KBM-7 (cell line): ENCODE results near the gene NLRP9.

Experiments
- DNase-seq: peaks from one replicate; pipeline ENCODE4 v3.0.0-alpha.2; 2015
- in situ Hi-C: fragments of 300-500 bp; cut with MboI; formaldehyde crosslinking; loops from 2 replicates; pipeline ENCODE4 v1.14.3; 2020; ENCODE audit warnings: low sequenced_read_pairs, low pct_unique_long_range_greater_than_20kb, mixed read lengths

NLRP9 gene

DNA sequence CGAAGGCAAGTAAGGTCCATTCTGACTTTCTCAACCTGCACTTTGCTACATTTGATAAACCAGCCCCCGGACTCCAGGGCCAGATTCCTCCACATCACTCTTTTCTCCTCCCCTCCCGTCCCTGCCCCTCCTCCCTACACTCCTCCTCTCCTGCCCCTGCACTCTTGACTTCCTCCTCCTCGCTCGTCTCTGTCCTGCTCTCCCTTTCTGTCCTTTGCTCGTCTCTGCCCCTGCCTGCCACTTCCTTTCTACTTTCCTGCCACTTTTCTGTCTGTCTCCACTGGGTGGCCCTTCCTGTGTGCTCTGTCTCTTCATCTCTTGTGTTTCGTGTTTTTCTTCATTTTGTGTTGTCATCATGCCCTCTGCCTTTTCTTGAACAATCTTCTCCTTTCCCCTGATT is 76.4 kb downstream of the NLRP9 start:
- in situ Hi-C loops, result no loop called here
- no peak for DNase-seq

- DNase-seq, result no peak
- in situ Hi-C loops, result no loop called here
Measured at GRCh38 chr19:55660991-55661390, 77.2 kb downstream of the NLRP9 start.

- in situ Hi-C loops, result no loop called here
- DNase-seq, result no peak
Measured at GRCh38 chr19:55660404-55660803, 77.8 kb downstream of the NLRP9 start.

GRCh38 chr19:55659822-55660221 is 78.4 kb downstream of the NLRP9 start:
- in situ Hi-C loops, result no loop called here
- no peak for DNase-seq

DNA sequence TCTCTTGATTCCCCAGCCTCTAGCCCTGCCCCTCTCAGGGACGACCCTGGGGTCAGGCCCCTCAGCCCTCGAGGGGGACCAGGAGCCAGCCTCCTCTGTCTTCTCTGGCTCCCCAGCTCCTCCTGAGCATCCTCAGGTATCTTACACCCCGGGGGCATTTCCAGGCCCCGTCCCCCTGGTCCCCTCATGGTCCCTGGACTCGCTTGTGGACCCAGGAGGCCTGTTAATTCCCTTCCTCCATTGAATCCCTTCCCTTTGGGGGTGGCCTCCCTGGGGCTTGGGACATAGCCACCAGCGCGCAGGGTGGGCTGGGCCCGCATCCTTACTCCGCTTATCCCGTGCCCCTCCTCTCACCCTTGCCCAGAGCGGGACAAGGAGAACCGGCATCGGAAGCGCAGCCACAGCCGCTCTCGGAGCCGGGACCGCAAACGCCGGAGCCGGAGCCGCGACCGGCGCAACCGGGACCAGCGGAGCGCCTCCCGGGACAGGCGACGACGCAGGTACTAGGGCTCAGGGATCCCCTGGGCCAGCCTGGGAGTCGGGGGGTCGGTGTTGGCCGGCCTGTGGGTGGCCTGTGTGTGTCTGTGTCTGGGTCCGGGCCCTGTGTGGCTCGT is 79.2 kb downstream of the NLRP9 start:
- DNase-seq, result no peak
- in situ Hi-C loops, result no loop called here
